Panc1 (cell line): Measurements from ENCODE around the gene NUP153. TPM values are rescaled to one million over a fixed set of nuclear protein-coding genes. Genes with fewer than 3 reads are reported as not detected.

Experiments
- ATAC-seq: fragments of 200-7000 bp; cut with Tn5 transposase; 2 replicates; pipeline ENCODE4 v1.9.1; 2020; ENCODE audit warnings: mild to moderate bottlenecking, moderate library complexity
- BruUV-seq: library from RNA; stranded (reverse); fragments of 400-500 nt; replicated peaks from 2 replicates; lab custom pipeline; 2021; lab: Mats Ljungman, UMichigan
- CTCF ChIA-PET: fragments of 300-600 bp; sonication (Branson Sonifier 250); formaldehyde crosslinking; loops from one replicate; lab custom pipeline; 2022; ENCODE audit warnings: antibody characterized with exemption; lab: Charles Lee
- POLR2A ChIA-PET: fragments of 300-600 bp; sonication (Branson Sonifier 250); formaldehyde crosslinking; loops from one replicate; lab custom pipeline; 2022; ENCODE audit warnings: antibody characterized with exemption; lab: Charles Lee
- DNase-seq: peaks from one replicate; pipeline ENCODE4 v3.0.0-alpha.2; 2010; ENCODE audit warnings: low read depth, low spot score
- H3K27ac ChIP-seq: 2 replicates; pipeline ENCODE4 v1.5.1; 2011; ENCODE audit warnings: mild to moderate bottlenecking, low read length, inconsistent platforms
- H3K27me3 ChIP-seq: fragments of 200-500 bp; sonication (Bioruptor generic); 2 replicates; pipeline ENCODE4 v1.6.0; 2014; ENCODE audit warnings: low read length, inconsistent platforms; ENCODE audit not compliant: control insufficient read depth, insufficient read depth
- H3K36me3 ChIP-seq: fragments of 200-500 bp; sonication (Bioruptor generic); 2 replicates; pipeline ENCODE4 v1.5.1; 2014; ENCODE audit warnings: inconsistent platforms, mild to moderate bottlenecking, low read length, moderate library complexity; ENCODE audit not compliant: control insufficient read depth, insufficient read depth
- H3K4me1 ChIP-seq: 2 replicates; pipeline ENCODE4 v1.5.1; 2011; ENCODE audit warnings: inconsistent platforms, mild to moderate bottlenecking, low read length, moderate library complexity; ENCODE audit not compliant: control insufficient read depth, insufficient read depth
- H3K4me3 ChIP-seq, 2 experiments: 2 replicates each; pipeline ENCODE4 v1.5.1; 2011 to 2012; ENCODE audit warnings: low read depth in 2 of 2, low read length in 2 of 2, mild to moderate bottlenecking in 2 of 2, inconsistent platforms in 1 of 2, moderate library complexity in 1 of 2
- H3K9me3 ChIP-seq: fragments of 200-500 bp; sonication (Bioruptor generic); 2 replicates; pipeline ENCODE4 v1.5.1; 2014; ENCODE audit warnings: low read depth, mild to moderate bottlenecking, inconsistent platforms, low read length, moderate library complexity; ENCODE audit not compliant: control insufficient read depth, insufficient read depth
- POLR2AphosphoS5 ChIP-seq: IDR thresholded peaks from 2 replicates; pipeline ENCODE4 v1.6.1; 2012; ENCODE audit warnings: mild to moderate bottlenecking, low read depth, low read length, moderate library complexity
- SIN3A ChIP-seq: IDR thresholded peaks from 2 replicates; pipeline ENCODE4 v1.6.1; 2012; ENCODE audit warnings: low read depth, mild to moderate bottlenecking, low read length, moderate library complexity, borderline replicate concordance; ENCODE audit not compliant: insufficient read depth
- TCF7L2 ChIP-seq: IDR thresholded peaks from 2 replicates; pipeline ENCODE4 v1.6.1; 2011; ENCODE audit warnings: mild to moderate bottlenecking, low read depth, low read length, inconsistent platforms
- in situ Hi-C: cut with HindIII; loops from 2 replicates; pipeline ENCODE4 v1.10.0; 2016; ENCODE audit warnings: low sequenced_read_pairs, low pct_unique_long_range_greater_than_20kb
- intact Hi-C: fragments of 100-400 bp; cut with micrococcal nuclease; formaldehyde crosslinking; loops from one replicate; pipeline ENCODE4 v1.10.0; 2022; ENCODE audit not compliant: unreplicated experiment
- total RNA-seq: library from RNA; stranded (reverse); gene quantifications from one replicate; pipeline ENCODE4 v1.2.1, GENCODE V29; 2021; ENCODE audit not compliant: unreplicated experiment
- TF ChIP-seq, protein P1 (sequence below): fragments of 450-650 bp; IDR thresholded peaks from 2 replicates; pipeline ENCODE4 v1.5.1; 2017; ENCODE audit warnings: mild to moderate bottlenecking
- TF ChIP-seq, protein P2 (sequence below), 2 experiments: IDR thresholded peaks; 2 replicates each; pipeline ENCODE4 v1.6.1; 2011 to 2012; ENCODE audit warnings: low read depth in 2 of 2, control low read depth in 1 of 2, low read length in 1 of 2, mild to moderate bottlenecking in 1 of 2, moderate library complexity in 1 of 2; ENCODE audit not compliant: insufficient read depth in 1 of 2

The NUP153 gene
- total RNA-seq, 1 experiment from 2014 or later: 62.0 TPM

DNA sequence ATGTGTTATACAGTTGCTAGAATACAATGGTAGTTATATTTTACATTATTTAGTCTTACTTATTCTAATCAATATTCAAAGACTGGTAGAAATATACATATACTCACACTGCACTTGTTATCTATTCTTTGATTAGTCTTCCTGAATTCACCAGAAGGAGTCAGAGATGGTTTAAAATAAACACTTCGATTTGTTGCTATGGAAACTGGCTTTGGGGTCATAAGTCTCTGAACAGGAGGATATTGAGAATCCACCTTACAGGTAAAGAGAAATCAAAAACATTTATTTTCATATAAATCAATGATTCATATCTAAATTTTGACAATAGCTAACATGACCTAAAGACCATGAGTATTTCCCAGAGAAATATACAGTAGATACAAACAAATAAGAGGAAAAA is 41.6 kb downstream of the NUP153 start:
- Histone ChIP-seq H3K36me3 (peaks cover 34% of the 10 kb centered on the region), H3K4me1 (no peaks in the 10 kb centered on the region), H3K9me3 (no peaks in the 10 kb centered on the region), H3K27ac (no peak overlapping the region), H3K4me3 (no peak overlapping the region), H3K27me3 (no peaks in the 10 kb centered on the region)
- BruUV-seq: no TSS peak
- POLR2A ChIA-PET: interaction anchor here (0.6 kb wide), 1 partner anchor 40 kb away, joined by 6 read pairs; no protein-coding TSS in a partner anchor
- ATAC-seq (no peak), DNase-seq (no peak)
- intact Hi-C loops: no loop called here
- TF ChIP-seq TCF7L2: no peak
- TF ChIP-seq, protein P1, sequence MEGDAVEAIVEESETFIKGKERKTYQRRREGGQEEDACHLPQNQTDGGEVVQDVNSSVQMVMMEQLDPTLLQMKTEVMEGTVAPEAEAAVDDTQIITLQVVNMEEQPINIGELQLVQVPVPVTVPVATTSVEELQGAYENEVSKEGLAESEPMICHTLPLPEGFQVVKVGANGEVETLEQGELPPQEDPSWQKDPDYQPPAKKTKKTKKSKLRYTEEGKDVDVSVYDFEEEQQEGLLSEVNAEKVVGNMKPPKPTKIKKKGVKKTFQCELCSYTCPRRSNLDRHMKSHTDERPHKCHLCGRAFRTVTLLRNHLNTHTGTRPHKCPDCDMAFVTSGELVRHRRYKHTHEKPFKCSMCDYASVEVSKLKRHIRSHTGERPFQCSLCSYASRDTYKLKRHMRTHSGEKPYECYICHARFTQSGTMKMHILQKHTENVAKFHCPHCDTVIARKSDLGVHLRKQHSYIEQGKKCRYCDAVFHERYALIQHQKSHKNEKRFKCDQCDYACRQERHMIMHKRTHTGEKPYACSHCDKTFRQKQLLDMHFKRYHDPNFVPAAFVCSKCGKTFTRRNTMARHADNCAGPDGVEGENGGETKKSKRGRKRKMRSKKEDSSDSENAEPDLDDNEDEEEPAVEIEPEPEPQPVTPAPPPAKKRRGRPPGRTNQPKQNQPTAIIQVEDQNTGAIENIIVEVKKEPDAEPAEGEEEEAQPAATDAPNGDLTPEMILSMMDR: no peak
- no peak for TF ChIP-seq SIN3A
- no peak for TF ChIP-seq POLR2AphosphoS5
- TF ChIP-seq, protein P2, sequence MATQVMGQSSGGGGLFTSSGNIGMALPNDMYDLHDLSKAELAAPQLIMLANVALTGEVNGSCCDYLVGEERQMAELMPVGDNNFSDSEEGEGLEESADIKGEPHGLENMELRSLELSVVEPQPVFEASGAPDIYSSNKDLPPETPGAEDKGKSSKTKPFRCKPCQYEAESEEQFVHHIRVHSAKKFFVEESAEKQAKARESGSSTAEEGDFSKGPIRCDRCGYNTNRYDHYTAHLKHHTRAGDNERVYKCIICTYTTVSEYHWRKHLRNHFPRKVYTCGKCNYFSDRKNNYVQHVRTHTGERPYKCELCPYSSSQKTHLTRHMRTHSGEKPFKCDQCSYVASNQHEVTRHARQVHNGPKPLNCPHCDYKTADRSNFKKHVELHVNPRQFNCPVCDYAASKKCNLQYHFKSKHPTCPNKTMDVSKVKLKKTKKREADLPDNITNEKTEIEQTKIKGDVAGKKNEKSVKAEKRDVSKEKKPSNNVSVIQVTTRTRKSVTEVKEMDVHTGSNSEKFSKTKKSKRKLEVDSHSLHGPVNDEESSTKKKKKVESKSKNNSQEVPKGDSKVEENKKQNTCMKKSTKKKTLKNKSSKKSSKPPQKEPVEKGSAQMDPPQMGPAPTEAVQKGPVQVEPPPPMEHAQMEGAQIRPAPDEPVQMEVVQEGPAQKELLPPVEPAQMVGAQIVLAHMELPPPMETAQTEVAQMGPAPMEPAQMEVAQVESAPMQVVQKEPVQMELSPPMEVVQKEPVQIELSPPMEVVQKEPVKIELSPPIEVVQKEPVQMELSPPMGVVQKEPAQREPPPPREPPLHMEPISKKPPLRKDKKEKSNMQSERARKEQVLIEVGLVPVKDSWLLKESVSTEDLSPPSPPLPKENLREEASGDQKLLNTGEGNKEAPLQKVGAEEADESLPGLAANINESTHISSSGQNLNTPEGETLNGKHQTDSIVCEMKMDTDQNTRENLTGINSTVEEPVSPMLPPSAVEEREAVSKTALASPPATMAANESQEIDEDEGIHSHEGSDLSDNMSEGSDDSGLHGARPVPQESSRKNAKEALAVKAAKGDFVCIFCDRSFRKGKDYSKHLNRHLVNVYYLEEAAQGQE (IDR thresholded peaks at IDR 0.05; ENCODE audit: insufficient read depth in 1 of 2, low read depth in 2 of 2, low read length in 1 of 2): no peak
- CTCF ChIA-PET: no interaction called here
- in situ Hi-C loops: no loop called here

DNA sequence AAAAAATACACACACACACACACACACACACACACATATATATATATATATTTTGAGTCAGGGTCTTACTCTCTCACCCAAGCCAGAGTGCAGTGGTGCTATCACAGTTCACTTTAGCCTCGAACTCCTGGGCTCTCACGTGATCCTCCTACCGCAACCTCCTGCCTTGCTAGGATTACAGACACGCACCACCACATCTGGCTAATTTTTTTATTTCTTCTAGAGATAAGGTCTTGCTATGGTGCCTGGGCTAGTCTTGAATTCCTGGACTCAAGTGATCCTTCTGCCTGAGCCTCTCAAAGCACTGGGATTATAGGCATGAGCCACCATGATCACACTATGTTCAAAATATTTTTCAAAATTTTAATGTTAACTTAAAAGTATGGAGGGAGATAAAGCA is 43.5 kb downstream of the NUP153 start:
- TF ChIP-seq, protein P2 (IDR thresholded peaks at IDR 0.05; ENCODE audit: insufficient read depth in 1 of 2, low read depth in 2 of 2, low read length in 1 of 2): no peak
- TF ChIP-seq POLR2AphosphoS5: no peak
- TF ChIP-seq, protein P1: no peak
- TF ChIP-seq SIN3A: no peak
- no peak for DNase-seq
- no peaks in the 10 kb centered on the region for H3K27me3 ChIP-seq
- peaks cover 30% of the 10 kb centered on the region for H3K36me3 ChIP-seq
- no peak overlapping the region for H3K27ac ChIP-seq
- BruUV-seq: no TSS peak
- in situ Hi-C loops: no loop called here
- no peak overlapping the region for H3K4me3 ChIP-seq
- POLR2A ChIA-PET: no interaction called here
- no peak for ATAC-seq
- CTCF ChIA-PET: no interaction called here
- intact Hi-C loops: no loop called here
- H3K9me3 ChIP-seq: no peaks in the 10 kb centered on the region
- no peaks in the 10 kb centered on the region for H3K4me1 ChIP-seq
